Stimulated activated CD8-positive, alpha-beta memory T cell treated with anti-CD3 and anti-CD28 coated beads, Interleukin-15, amount 100 ng/mL, for 48 hours (primary cell): Measurements from ENCODE around the gene RANGRF.

Source experiments
- DNase-seq, 2 donors: peaks; one replicate each; pipeline ENCODE4 v3.0.0-alpha.2; 2020; ENCODE audit warnings: low read depth in 2 of 2

RANGRF gene

GRCh38 chr17:8314797-8315763 is 26.6 kb downstream of the RANGRF start:
- DNase-seq: no peak

- no peak for DNase-seq
These were observed 27.3 kb downstream of the RANGRF start for GRCh38 chr17:8315764-8316217.

GRCh38 chr17:8318010-8318935 is 29.8 kb downstream of the RANGRF start:
- no peak for DNase-seq

- DNase-seq: no peak
These were observed 31.8 kb downstream of the RANGRF start for GRCh38 chr17:8320262-8320661.

- DNase-seq: no peak
These were observed 32.5 kb downstream of the RANGRF start for GRCh38 chr17:8320990-8321389.

- DNase-seq: no peak
These were observed 33.6 kb downstream of the RANGRF start for GRCh38 chr17:8322061-8322460.

GRCh38 chr17:8324132-8324531 is 35.7 kb downstream of the RANGRF start:
- DNase-seq: no peak

GRCh38 chr17:8324923-8325322 is 36.5 kb downstream of the RANGRF start:
- no peak for DNase-seq

- DNase-seq: no peak
These were observed 38.2 kb downstream of the RANGRF start for GRCh38 chr17:8326511-8327302.

GRCh38 chr17:8327303-8327649 is 38.8 kb downstream of the RANGRF start:
- no peak for DNase-seq

- no peak for DNase-seq
These were observed 43.7 kb downstream of the RANGRF start for GRCh38 chr17:8332128-8332527.

GRCh38 chr17:8332688-8333087 is 44.2 kb downstream of the RANGRF start:
- DNase-seq: no peak

- no peak for DNase-seq
These were observed 44.8 kb downstream of the RANGRF start for GRCh38 chr17:8333281-8333680.

- no peak for DNase-seq
These were observed 49.6 kb downstream of the RANGRF start for GRCh38 chr17:8337802-8338752.

- no peak for DNase-seq
These were observed 50.3 kb downstream of the RANGRF start for GRCh38 chr17:8338753-8339140.

- no peak for DNase-seq
These were observed 51.1 kb downstream of the RANGRF start, which contains the start of gene ODF4 for GRCh38 chr17:8339540-8339939. TSS of gene ODF4 (plus strand) at chr17:8339840. CDS start at chr17:8340052, 212 bp downstream.
